K562 (cell line): ENCODE data around the gene GNAI3. TPM values are rescaled to one million over a fixed set of nuclear protein-coding genes. Genes with fewer than 3 reads are reported as not detected.

Source experiments
- CTBP1 ChIP-seq: fragments of 450-650 bp; IDR thresholded peaks from 2 replicates; pipeline ENCODE4 v1.6.1; 2016; ENCODE audit warnings: borderline replicate concordance
- FOXA3 ChIP-seq, 2 experiments: fragments of 450-650 bp in 1 of 2; sonication (generic) in 1 of 2; formaldehyde crosslinking; IDR thresholded peaks in 1 of 2; conservative IDR thresholded peaks in 1 of 2; 2 replicates each; pipeline versions ENCODE4 v1.4.0 to v1.8.0; 2020 to 2022; ENCODE audit warnings: mild to moderate bottlenecking in 2 of 2, missing genetic modification reagents in 1 of 2
- GABPA ChIP-seq: fragments of 200-800 bp; sonication (Bioruptor generic); conservative IDR thresholded peaks from 2 replicates; pipeline ENCODE4 v1.6.1; 2016; ENCODE audit warnings: low read depth, missing genetic modification characterization, missing compliant biosample characterization
- GABPB1 ChIP-seq: sonication (generic); formaldehyde crosslinking; IDR thresholded peaks from 2 replicates; pipeline ENCODE4 v1.8.0; 2022; ENCODE audit warnings: mild to moderate bottlenecking, missing genetic modification reagents
- IFI16 ChIP-seq: fragments of 250-450 bp; sonication (Bioruptor Pico); IDR thresholded peaks from 2 replicates; pipeline ENCODE4 v2.1.2; 2022; ENCODE audit warnings: mild to moderate bottlenecking, inconsistent platforms
- IRF2 ChIP-seq: sonication (generic); formaldehyde crosslinking; IDR thresholded peaks from 2 replicates; pipeline ENCODE4 v1.8.1; 2022; ENCODE audit warnings: mild to moderate bottlenecking, missing genetic modification reagents
- KAT2B ChIP-seq: IDR thresholded peaks from one replicate; pipeline ENCODE4 v1.6.1; 2012; ENCODE audit warnings: low read depth, mild to moderate bottlenecking, control low read depth, inconsistent platforms, low read length, moderate library complexity
- KDM5B ChIP-seq: fragments of 200-600 bp; sonication (generic); IDR thresholded peaks from 2 replicates; pipeline ENCODE4 v1.6.1; 2012; ENCODE audit warnings: low read depth, mild to moderate bottlenecking, moderate library complexity, low read length, control low read depth, inconsistent platforms; ENCODE audit not compliant: insufficient replicate concordance
- NR0B1 ChIP-seq: fragments of 450-650 bp; IDR thresholded peaks from one replicate; pipeline ENCODE4 v1.6.1; 2018; ENCODE audit warnings: mild to moderate bottlenecking, moderate library complexity; ENCODE audit not compliant: partially characterized antibody
- POLR2AphosphoS5 ChIP-seq: IDR thresholded peaks from 2 replicates; pipeline ENCODE4 v1.6.1; 2011; ENCODE audit warnings: mild to moderate bottlenecking, low read depth, low read length, moderate library complexity; ENCODE audit not compliant: control insufficient read depth, insufficient read depth
- RBBP5 ChIP-seq: fragments of 200-600 bp; sonication (generic); IDR thresholded peaks from 2 replicates; pipeline ENCODE4 v1.6.1; 2012; ENCODE audit warnings: borderline replicate concordance, mild to moderate bottlenecking, low read length, control low read depth, inconsistent platforms; ENCODE audit not compliant: insufficient read depth, poor library complexity, severe bottlenecking
- SOX6 ChIP-seq: fragments of 450-650 bp; IDR thresholded peaks from 2 replicates; pipeline ENCODE4 v1.6.1; 2014; ENCODE audit warnings: mild to moderate bottlenecking
- THAP12 ChIP-seq: fragments of 250-450 bp; sonication (Bioruptor Pico); IDR thresholded peaks from 2 replicates; pipeline ENCODE4 v1.9.0; 2021; ENCODE audit warnings: mild to moderate bottlenecking, inconsistent platforms
- ZBTB8A ChIP-seq: fragments of 450-650 bp; IDR thresholded peaks from 2 replicates; pipeline ENCODE4 v1.6.1; 2018; ENCODE audit warnings: mild to moderate bottlenecking, moderate library complexity; ENCODE audit not compliant: partially characterized antibody
- ZNF592 ChIP-seq: fragments of 450-650 bp; IDR thresholded peaks from 2 replicates; pipeline ENCODE4 v1.6.1; 2017; ENCODE audit warnings: antibody characterized with exemption, mild to moderate bottlenecking
- ZNF75A ChIP-seq: fragments of 450-650 bp; formaldehyde crosslinking; IDR thresholded peaks from 2 replicates; pipeline ENCODE4 v1.4.0; 2020; ENCODE audit warnings: mild to moderate bottlenecking
- polyA plus RNA-seq, 8 experiments: library from polyadenylated mRNA; depleted of rRNA in 4 of 8; stranded (reverse) in 5 of 8; unstranded in 3 of 8; fragments of >200 nt; fragmentation: Nextera tagmentation in 2 of 8; fragmentation: Illumina TruSeq in 1 of 8; extraction: Ambion mirVana in 2 of 8; extraction: Trizol in 1 of 8; gene quantifications; 2 replicates each; pipeline versions ENCODE4 v1.2.1 to v1.2.3, GENCODE V29; 2011 to 2014; ENCODE audit warnings: inconsistent platforms in 1 of 8, missing spikeins in 1 of 8
- total RNA-seq, 7 experiments: library from RNA; depleted of rRNA in 6 of 7; stranded (reverse); fragments of >200 nt in 6 of 7; fragmentation: Illumina TruSeq in 2 of 7; extraction: Trizol in 2 of 7; gene quantifications; 2 replicates each; pipeline versions ENCODE4 v1.2.1 to v1.2.3, GENCODE V29; 2011 to 2021; ENCODE audit warnings: low replicate concordance in 1 of 7

Gene GNAI3
- total and polyA plus RNA-seq, 9 of the 15 experiments (the other 6 are each of a cell fraction or from before 2014, with no cell fraction given), result 6.3 to 13.2 (median 8.9) TPM

GRCh38 chr1:109655615-109656519 is 107.5 kb downstream of the GNAI3 start, which contains the start of gene GSTM4 (continued):
- TF ChIP-seq THAP12, result no peak
- no peak for TF ChIP-seq IFI16 (CRISPR knock-in tag)
- TF ChIP-seq GABPB1, result peak; percentile 82
- TF ChIP-seq ZNF592, result 0 out of 2 replicates have a peak, but pooled peaks have one; percentile 41
- TF ChIP-seq IRF2 (CRISPR knock-in tag), result no peak
- TF ChIP-seq CTBP1, result peak; percentile 83
- TF ChIP-seq RBBP5, result peak; percentile 93
- TF ChIP-seq GABPA (tag), result peak; percentile 70
- TF ChIP-seq KAT2B, result no peak
- TF ChIP-seq ZBTB8A, result no peak
- no peak for TF ChIP-seq ZNF75A (CRISPR knock-in tag)
- TF ChIP-seq FOXA3 (CRISPR knock-in tag; conservative IDR thresholded peaks at IDR 0.05 in 1 of 2, IDR thresholded peaks at IDR 0.05 in 1 of 2), result no peak
- no peak for TF ChIP-seq NR0B1
- peak; percentile 72 for TF ChIP-seq KDM5B
- TF ChIP-seq POLR2AphosphoS5, result peak; percentile 58
- peak; percentile 34; the same call in 1 of the 2 replicates for TF ChIP-seq SOX6
